ENCODE measurements around the gene HTR4. TPM values are rescaled to one million over a fixed set of nuclear protein-coding genes. Genes with fewer than 3 reads are reported as not detected.

HTR4 gene
- total RNA-seq, 1 experiment from 2014 or later = not detected

GRCh38 chr5:148509893-148510292 lies 144.4 kb downstream of the HTR4 start:
- no peak overlapping the region for H2AFZ ChIP-seq (ENCODE audit: low read length)
- H3K9me3 ChIP-seq (ENCODE audit: low read length) = no peaks in the 10 kb centered on the region

GRCh38 chr5:148507648-148508047 lies 146.7 kb downstream of the HTR4 start:
- Histone ChIP-seq H3K4me2 (ENCODE audit: low read depth, low read length, poor library complexity, severe bottlenecking) (no peak overlapping the region), H3K9me3 (ENCODE audit: low read length) (no peaks in the 10 kb centered on the region), H2AFZ (ENCODE audit: low read length) (no peak overlapping the region), H4K20me1 (ENCODE audit: insufficient read depth, low read depth, low read length) (no peaks in the 10 kb centered on the region), H3K27me3 (ENCODE audit: low read length) (no peaks in the 10 kb centered on the region), H3K4me1 (ENCODE audit: low read length) (no peaks in the 10 kb centered on the region), H3K9me2 (replicated peaks; ENCODE audit: insufficient read depth, low read length) (no peaks in the 10 kb centered on the region), H3K27ac (ENCODE audit: low read length) (no peak overlapping the region), H3K36me3 (ENCODE audit: insufficient read depth, low read length) (no peaks in the 10 kb centered on the region), H3K79me2 (ENCODE audit: low read length) (no peaks in the 10 kb centered on the region), H3K4me3 (ENCODE audit: low read length) (no peak overlapping the region), H3K9ac (ENCODE audit: low read length) (no peak overlapping the region)
- no peak for DNase-seq

More at GRCh38 chr5:148509893-148510292, 144.4 kb downstream of the HTR4 start:
- Histone ChIP-seq H3K27ac (ENCODE audit: low read length) (no peak overlapping the region), H3K27me3 (ENCODE audit: low read length) (no peaks in the 10 kb centered on the region), H3K79me2 (ENCODE audit: low read length) (no peaks in the 10 kb centered on the region), H4K20me1 (ENCODE audit: insufficient read depth, low read depth, low read length) (no peaks in the 10 kb centered on the region), H3K9ac (ENCODE audit: low read length) (no peak overlapping the region), H3K4me2 (ENCODE audit: low read depth, low read length, poor library complexity, severe bottlenecking) (no peak overlapping the region), H3K9me2 (replicated peaks; ENCODE audit: insufficient read depth, low read length) (no peaks in the 10 kb centered on the region), H3K4me3 (ENCODE audit: low read length) (no peak overlapping the region), H3K36me3 (ENCODE audit: insufficient read depth, low read length) (no peaks in the 10 kb centered on the region), H3K4me1 (ENCODE audit: low read length) (no peaks in the 10 kb centered on the region)
- DNase-seq = no peak

GRCh38 chr5:148499452-148499851 lies 154.9 kb downstream of the HTR4 start:
- Histone ChIP-seq H2AFZ (ENCODE audit: low read length) (no peak overlapping the region), H3K9ac (ENCODE audit: low read length) (no peak overlapping the region), H3K27ac (ENCODE audit: low read length) (no peak overlapping the region), H3K9me2 (replicated peaks; ENCODE audit: insufficient read depth, low read length) (no peaks in the 10 kb centered on the region), H3K4me1 (ENCODE audit: low read length) (no peaks in the 10 kb centered on the region), H3K27me3 (ENCODE audit: low read length) (no peaks in the 10 kb centered on the region), H4K20me1 (ENCODE audit: insufficient read depth, low read depth, low read length) (no peaks in the 10 kb centered on the region), H3K79me2 (ENCODE audit: low read length) (no peaks in the 10 kb centered on the region), H3K4me3 (ENCODE audit: low read length) (no peak overlapping the region), H3K36me3 (ENCODE audit: insufficient read depth, low read length) (no peaks in the 10 kb centered on the region), H3K9me3 (ENCODE audit: low read length) (no peaks in the 10 kb centered on the region), H3K4me2 (ENCODE audit: low read depth, low read length, poor library complexity, severe bottlenecking) (no peak overlapping the region)
- no peak for DNase-seq

GRCh38 chr5:148497757-148498156 lies 156.6 kb downstream of the HTR4 start:
- no peaks in the 10 kb centered on the region for H3K9me3 ChIP-seq (ENCODE audit: low read length)
- no peaks in the 10 kb centered on the region for H3K79me2 ChIP-seq (ENCODE audit: low read length)
- no peak overlapping the region for H3K4me3 ChIP-seq (ENCODE audit: low read length)
- no peaks in the 10 kb centered on the region for H3K9me2 ChIP-seq (replicated peaks; ENCODE audit: insufficient read depth, low read length)
- H3K27ac ChIP-seq (ENCODE audit: low read length) = no peak overlapping the region
- H3K4me2 ChIP-seq (ENCODE audit: low read depth, low read length, poor library complexity, severe bottlenecking) = no peak overlapping the region
- no peak overlapping the region for H3K9ac ChIP-seq (ENCODE audit: low read length)
- no peaks in the 10 kb centered on the region for H4K20me1 ChIP-seq (ENCODE audit: insufficient read depth, low read depth, low read length)
- H2AFZ ChIP-seq (ENCODE audit: low read length) = no peak overlapping the region
- no peaks in the 10 kb centered on the region for H3K4me1 ChIP-seq (ENCODE audit: low read length)
- no peaks in the 10 kb centered on the region for H3K27me3 ChIP-seq (ENCODE audit: low read length)
- H3K36me3 ChIP-seq (ENCODE audit: insufficient read depth, low read length) = no peaks in the 10 kb centered on the region
- no peak for DNase-seq

- H3K4me3 ChIP-seq (ENCODE audit: low read length) = no peak overlapping the region
- H3K9me3 ChIP-seq (ENCODE audit: low read length) = no peaks in the 10 kb centered on the region
- H3K9me2 ChIP-seq (replicated peaks; ENCODE audit: insufficient read depth, low read length) = no peaks in the 10 kb centered on the region
- no peaks in the 10 kb centered on the region for H3K27me3 ChIP-seq (ENCODE audit: low read length)
- no peak for DNase-seq
- H3K36me3 ChIP-seq (ENCODE audit: insufficient read depth, low read length) = no peaks in the 10 kb centered on the region
- no peak overlapping the region for H3K9ac ChIP-seq (ENCODE audit: low read length)
- H4K20me1 ChIP-seq (ENCODE audit: insufficient read depth, low read depth, low read length) = no peaks in the 10 kb centered on the region
- H3K4me2 ChIP-seq (ENCODE audit: low read depth, low read length, poor library complexity, severe bottlenecking) = no peak overlapping the region
- H2AFZ ChIP-seq (ENCODE audit: low read length) = no peak overlapping the region
- no peaks in the 10 kb centered on the region for H3K4me1 ChIP-seq (ENCODE audit: low read length)
- H3K79me2 ChIP-seq (ENCODE audit: low read length) = no peaks in the 10 kb centered on the region
- H3K27ac ChIP-seq (ENCODE audit: low read length) = no peak overlapping the region
These were observed 162.0 kb downstream of the HTR4 start for GRCh38 chr5:148492351-148492750.

- no peaks in the 10 kb centered on the region for H3K9me3 ChIP-seq (ENCODE audit: low read length)
- no peak overlapping the region for H3K4me2 ChIP-seq (ENCODE audit: low read depth, low read length, poor library complexity, severe bottlenecking)
- no peak overlapping the region for H2AFZ ChIP-seq (ENCODE audit: low read length)
- no peaks in the 10 kb centered on the region for H3K36me3 ChIP-seq (ENCODE audit: insufficient read depth, low read length)
- DNase-seq = no peak
- no peaks in the 10 kb centered on the region for H4K20me1 ChIP-seq (ENCODE audit: insufficient read depth, low read depth, low read length)
- H3K27me3 ChIP-seq (ENCODE audit: low read length) = no peaks in the 10 kb centered on the region
- no peaks in the 10 kb centered on the region for H3K9me2 ChIP-seq (replicated peaks; ENCODE audit: insufficient read depth, low read length)
- no peaks in the 10 kb centered on the region for H3K4me1 ChIP-seq (ENCODE audit: low read length)
- H3K79me2 ChIP-seq (ENCODE audit: low read length) = no peaks in the 10 kb centered on the region
- no peak overlapping the region for H3K4me3 ChIP-seq (ENCODE audit: low read length)
- no peak overlapping the region for H3K27ac ChIP-seq (ENCODE audit: low read length)
- H3K9ac ChIP-seq (ENCODE audit: low read length) = no peak overlapping the region
These were observed 162.5 kb downstream of the HTR4 start for GRCh38 chr5:148491793-148492184.

- DNase-seq = no peak
- Histone ChIP-seq H3K4me2 (ENCODE audit: low read depth, low read length, poor library complexity, severe bottlenecking) (no peak overlapping the region), H3K9ac (ENCODE audit: low read length) (no peak overlapping the region), H3K9me2 (replicated peaks; ENCODE audit: insufficient read depth, low read length) (no peaks in the 10 kb centered on the region), H3K36me3 (ENCODE audit: insufficient read depth, low read length) (no peaks in the 10 kb centered on the region), H2AFZ (ENCODE audit: low read length) (no peak overlapping the region), H4K20me1 (ENCODE audit: insufficient read depth, low read depth, low read length) (no peaks in the 10 kb centered on the region), H3K27me3 (ENCODE audit: low read length) (no peaks in the 10 kb centered on the region), H3K9me3 (ENCODE audit: low read length) (no peaks in the 10 kb centered on the region), H3K79me2 (ENCODE audit: low read length) (no peaks in the 10 kb centered on the region), H3K4me3 (ENCODE audit: low read length) (no peak overlapping the region), H3K27ac (ENCODE audit: low read length) (no peak overlapping the region), H3K4me1 (ENCODE audit: low read length) (no peaks in the 10 kb centered on the region)
These were observed 163.1 kb downstream of the HTR4 start for GRCh38 chr5:148491015-148491792.

- Histone ChIP-seq H3K9ac (ENCODE audit: low read length) (no peak overlapping the region), H3K4me2 (ENCODE audit: low read depth, low read length, poor library complexity, severe bottlenecking) (no peak overlapping the region), H2AFZ (ENCODE audit: low read length) (no peak overlapping the region), H3K9me3 (ENCODE audit: low read length) (no peaks in the 10 kb centered on the region), H3K9me2 (replicated peaks; ENCODE audit: insufficient read depth, low read length) (no peaks in the 10 kb centered on the region), H3K27ac (ENCODE audit: low read length) (no peak overlapping the region), H3K4me1 (ENCODE audit: low read length) (no peaks in the 10 kb centered on the region), H3K4me3 (ENCODE audit: low read length) (no peak overlapping the region), H4K20me1 (ENCODE audit: insufficient read depth, low read depth, low read length) (no peaks in the 10 kb centered on the region), H3K36me3 (ENCODE audit: insufficient read depth, low read length) (no peaks in the 10 kb centered on the region), H3K27me3 (ENCODE audit: low read length) (no peaks in the 10 kb centered on the region), H3K79me2 (ENCODE audit: low read length) (no peaks in the 10 kb centered on the region)
- no peak for DNase-seq
These were observed 165.6 kb downstream of the HTR4 start for GRCh38 chr5:148488757-148489156.
